ENCODE data around the gene VILL. TPM values are rescaled to one million over a fixed set of nuclear protein-coding genes. Genes with fewer than 3 reads are reported as not detected.
A peak's percentile ranks its signal among the peaks of the same experiment; 100 is the strongest.

The VILL gene
- total RNA-seq (2022) (52.6 and 86.8 TPM in 2 replicates), Bru-seq, nascent RNA (percentile 64 among the genes with signal in this experiment), BruChase-seq, experiment 1, labeled RNA remaining after a 6-hour chase (percentile 69 among the genes with signal in this experiment), BruChase-seq, experiment 2, labeled RNA remaining after a 2-hour chase (percentile 62 among the genes with signal in this experiment)
- long read RNA-seq, partial matches to known transcripts: 29 of 97 reads
- long read RNA-seq, other reads (novel, unspliced or antisense): 64 of 97 reads

DNA sequence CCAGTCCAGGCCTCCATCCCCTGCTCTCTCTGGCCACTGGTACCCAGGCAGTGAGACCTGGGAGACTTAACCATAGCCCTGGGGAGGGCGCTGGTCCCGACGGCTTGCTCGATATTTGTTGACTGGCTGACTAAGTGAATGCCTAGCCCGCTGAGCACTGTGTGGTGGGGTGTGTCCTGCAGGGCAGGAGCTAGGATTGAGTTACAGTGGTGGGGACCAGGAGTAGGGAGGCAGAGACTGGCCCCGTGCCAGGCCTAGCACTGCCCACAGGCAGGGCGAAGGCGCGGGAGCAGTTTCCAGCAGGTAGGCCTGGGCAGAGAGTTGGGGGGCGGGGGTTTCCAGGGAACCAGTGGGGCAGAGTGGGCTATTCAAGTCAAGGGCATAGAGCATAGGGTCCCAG is at the start of gene VILL:
Gene VILL, plus strand, starts transcription at position 260 of the 400 bp plus-strand sequence. CDS start 2,887 bp downstream, outside the sequence.
- Mint-ChIP-seq H3K4me3 (ENCODE audit: low read depth, unreplicated experiment) (peak within 1 kb of the TSS; percentile 87), H3K4me1 (ENCODE audit: low read depth, unreplicated experiment) (peaks cover 68% of the 10 kb centered on the region), H3K27ac (ENCODE audit: unreplicated experiment) (peak within 1 kb of the TSS; percentile 85), H3K9me3 (ENCODE audit: low read depth, unreplicated experiment) (no peaks in the 10 kb centered on the region), H3K27me3 (ENCODE audit: unreplicated experiment) (no peaks in the 10 kb centered on the region), H3K36me3 (ENCODE audit: insufficient read depth, unreplicated experiment) (peaks cover 59% of the 10 kb centered on the region)
- TF ChIP-seq, protein P1, sequence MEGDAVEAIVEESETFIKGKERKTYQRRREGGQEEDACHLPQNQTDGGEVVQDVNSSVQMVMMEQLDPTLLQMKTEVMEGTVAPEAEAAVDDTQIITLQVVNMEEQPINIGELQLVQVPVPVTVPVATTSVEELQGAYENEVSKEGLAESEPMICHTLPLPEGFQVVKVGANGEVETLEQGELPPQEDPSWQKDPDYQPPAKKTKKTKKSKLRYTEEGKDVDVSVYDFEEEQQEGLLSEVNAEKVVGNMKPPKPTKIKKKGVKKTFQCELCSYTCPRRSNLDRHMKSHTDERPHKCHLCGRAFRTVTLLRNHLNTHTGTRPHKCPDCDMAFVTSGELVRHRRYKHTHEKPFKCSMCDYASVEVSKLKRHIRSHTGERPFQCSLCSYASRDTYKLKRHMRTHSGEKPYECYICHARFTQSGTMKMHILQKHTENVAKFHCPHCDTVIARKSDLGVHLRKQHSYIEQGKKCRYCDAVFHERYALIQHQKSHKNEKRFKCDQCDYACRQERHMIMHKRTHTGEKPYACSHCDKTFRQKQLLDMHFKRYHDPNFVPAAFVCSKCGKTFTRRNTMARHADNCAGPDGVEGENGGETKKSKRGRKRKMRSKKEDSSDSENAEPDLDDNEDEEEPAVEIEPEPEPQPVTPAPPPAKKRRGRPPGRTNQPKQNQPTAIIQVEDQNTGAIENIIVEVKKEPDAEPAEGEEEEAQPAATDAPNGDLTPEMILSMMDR (IDR thresholded peaks at IDR 0.05; ENCODE audit: unreplicated experiment): peak; percentile 13
- CTCF ChIA-PET: interaction anchor here (0.5 to 1.8 kb wide), 6 partner anchors 11 to 506 kb away, joined by 3 to 12 read pairs (median 3); partner anchors contain the start of gene EXOG
- intact Hi-C loops (cut with micrococcal nuclease; ENCODE audit: unreplicated experiment): no loop called here
- no TSS peak for BruUV-seq (replicated peaks)
- DNase-seq: peak; percentile 91

DNA sequence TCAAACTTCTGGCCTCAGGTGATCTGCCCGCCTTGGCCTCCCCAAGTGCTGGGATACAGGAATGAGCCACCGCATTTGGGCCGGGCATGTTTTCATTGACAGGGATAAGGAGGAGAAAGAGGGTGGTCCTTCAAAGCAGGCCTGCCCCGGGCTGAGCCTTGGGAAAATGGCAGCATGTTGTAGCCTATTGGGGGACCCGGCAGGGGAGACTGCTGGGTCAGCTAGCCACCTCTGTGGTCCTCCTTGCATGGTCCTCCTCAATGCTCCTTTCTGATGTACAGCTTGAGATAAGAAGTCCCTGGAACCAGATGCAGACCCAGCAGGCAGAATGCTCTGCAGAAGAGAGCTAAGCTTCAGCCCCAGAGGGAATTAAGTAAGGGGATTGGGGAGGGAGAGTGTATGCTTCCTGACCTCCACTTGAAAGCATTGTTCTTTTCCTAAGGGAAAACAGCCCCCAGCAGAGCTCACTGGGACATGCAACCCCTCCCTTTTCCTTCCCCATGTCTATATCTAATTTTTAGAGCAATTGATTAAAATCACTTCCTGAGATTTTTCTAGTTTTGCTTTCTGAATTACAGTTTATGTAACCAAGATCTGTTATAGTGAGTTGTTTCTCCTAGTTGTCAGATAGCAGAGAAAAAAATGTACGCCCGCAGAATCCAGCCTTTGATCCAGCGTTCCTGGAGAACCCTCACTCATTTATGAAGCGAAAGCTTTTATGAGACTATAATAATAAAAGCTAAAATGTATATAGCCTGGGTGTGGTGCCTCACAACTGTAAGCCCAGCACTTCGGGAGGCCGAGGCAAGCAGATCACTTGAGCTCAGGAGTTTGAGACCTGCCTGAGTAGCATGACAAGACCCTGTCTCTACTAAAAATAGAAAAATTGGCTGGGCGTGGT is 48.7 kb upstream of the VILL start:
- no peaks in the 10 kb centered on the region for H3K9me3 Mint-ChIP-seq (ENCODE audit: low read depth, unreplicated experiment)
- intact Hi-C loops (cut with micrococcal nuclease; ENCODE audit: unreplicated experiment): no loop called here

DNA sequence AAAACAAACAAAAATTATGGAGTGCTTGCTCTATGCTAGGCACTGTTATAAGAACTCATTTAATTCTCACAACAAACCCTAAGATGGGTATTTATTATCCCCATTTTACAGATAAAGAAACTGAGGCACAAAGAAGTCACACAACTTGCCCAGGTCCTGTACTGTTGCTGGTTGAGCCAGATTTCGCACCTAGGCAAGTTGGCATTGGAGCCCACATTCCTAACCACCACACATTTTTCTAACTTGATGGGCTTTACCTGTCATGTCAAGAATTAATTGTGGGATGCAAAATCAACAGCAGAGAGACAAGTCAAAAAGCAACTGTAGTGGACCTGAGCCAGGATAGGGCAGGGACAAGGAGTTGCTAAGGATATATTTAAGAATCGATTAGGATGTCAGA is 47.9 kb upstream of the VILL start:
- intact Hi-C loops (cut with micrococcal nuclease; ENCODE audit: unreplicated experiment): no loop called here
- H3K27me3 Mint-ChIP-seq (ENCODE audit: unreplicated experiment): no peaks in the 10 kb centered on the region
- H3K36me3 Mint-ChIP-seq (ENCODE audit: insufficient read depth, unreplicated experiment): peaks cover 9% of the 10 kb centered on the region
- no peak for DNase-seq
- CTCF ChIA-PET: no interaction called here
- no peak overlapping the region for H3K4me3 Mint-ChIP-seq (ENCODE audit: low read depth, unreplicated experiment)
- H3K9me3 Mint-ChIP-seq (ENCODE audit: low read depth, unreplicated experiment): no peaks in the 10 kb centered on the region
- TF ChIP-seq, protein P1 (IDR thresholded peaks at IDR 0.05; ENCODE audit: unreplicated experiment): no peak
- BruUV-seq (replicated peaks): no TSS peak
- H3K27ac Mint-ChIP-seq (ENCODE audit: unreplicated experiment): peak overlapping the region; percentile 16
- peaks cover 85% of the 10 kb centered on the region for H3K4me1 Mint-ChIP-seq (ENCODE audit: low read depth, unreplicated experiment)

More for the DNA sequence above, 48.7 kb upstream of the VILL start:
- DNase-seq: no peak
- CTCF ChIA-PET: interaction anchor here (0.9 kb wide), 1 partner anchor 23 kb away, joined by 3 read pairs; no protein-coding TSS in a partner anchor
- Mint-ChIP-seq H3K4me1 (ENCODE audit: low read depth, unreplicated experiment) (peaks cover 85% of the 10 kb centered on the region), H3K36me3 (ENCODE audit: insufficient read depth, unreplicated experiment) (peaks cover under 1% of the 10 kb centered on the region), H3K27ac (ENCODE audit: unreplicated experiment) (no peak overlapping the region), H3K27me3 (ENCODE audit: unreplicated experiment) (no peaks in the 10 kb centered on the region), H3K4me3 (ENCODE audit: low read depth, unreplicated experiment) (no peak overlapping the region)
- no TSS peak for BruUV-seq (replicated peaks)
- TF ChIP-seq, protein P1 (IDR thresholded peaks at IDR 0.05; ENCODE audit: unreplicated experiment): no peak

DNA sequence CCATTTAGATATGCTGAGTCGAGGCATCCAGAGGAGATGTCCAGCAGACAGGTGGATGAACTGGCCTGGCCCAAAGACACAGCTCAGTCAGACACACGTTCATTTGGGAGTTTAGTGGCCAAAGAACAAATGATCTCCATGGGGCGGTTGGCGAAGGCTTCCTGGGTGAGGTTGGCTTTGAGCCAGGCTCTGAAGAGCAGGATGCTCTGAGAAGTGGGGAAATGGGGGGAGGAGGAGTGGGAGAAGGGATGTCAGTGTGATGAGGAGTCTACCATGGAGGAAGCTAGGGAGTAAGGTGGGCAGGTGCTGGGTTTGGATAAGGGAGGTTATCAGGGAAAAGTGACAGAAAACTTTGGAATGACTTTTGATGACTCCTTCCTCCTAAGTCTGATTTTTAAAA is 47.5 kb upstream of the VILL start:
- no peak for DNase-seq
- peaks cover 80% of the 10 kb centered on the region for H3K4me1 Mint-ChIP-seq (ENCODE audit: low read depth, unreplicated experiment)
- peak overlapping the region; percentile 16 for H3K27ac Mint-ChIP-seq (ENCODE audit: unreplicated experiment)
- no peaks in the 10 kb centered on the region for H3K9me3 Mint-ChIP-seq (ENCODE audit: low read depth, unreplicated experiment)
- TF ChIP-seq, protein P1 (IDR thresholded peaks at IDR 0.05; ENCODE audit: unreplicated experiment): no peak
- no peaks in the 10 kb centered on the region for H3K27me3 Mint-ChIP-seq (ENCODE audit: unreplicated experiment)
- peaks cover 11% of the 10 kb centered on the region for H3K36me3 Mint-ChIP-seq (ENCODE audit: insufficient read depth, unreplicated experiment)
- H3K4me3 Mint-ChIP-seq (ENCODE audit: low read depth, unreplicated experiment): no peak overlapping the region
- CTCF ChIA-PET: no interaction called here
- intact Hi-C loops (cut with micrococcal nuclease; ENCODE audit: unreplicated experiment): no loop called here
- BruUV-seq (replicated peaks): no TSS peak
